MM.1S (cell line): ENCODE data around the gene CSNK1D.

ENCODE experiments used
- DNase-seq: peaks from one replicate; pipeline ENCODE4 v3.0.0-alpha.2; 2015
- H2AFZ ChIP-seq: fragments of 300-600 bp; sonication (generic); 2 replicates; pipeline ENCODE4 v1.6.0; 2016; ENCODE audit warnings: antibody characterized with exemption, low read length
- H3F3A ChIP-seq: fragments of 300-600 bp; sonication (generic); 2 replicates; pipeline ENCODE4 v1.6.1; 2016; ENCODE audit warnings: mild to moderate bottlenecking, antibody characterized with exemption, low read length, moderate library complexity, mixed read lengths; ENCODE audit not compliant: insufficient read depth
- H3K27ac ChIP-seq: fragments of 300-600 bp; sonication (generic); 2 replicates; pipeline ENCODE4 v1.5.1; 2016; ENCODE audit warnings: mild to moderate bottlenecking, low read length
- H3K27me3 ChIP-seq: fragments of 300-600 bp; sonication (generic); replicated peaks from 2 replicates; pipeline ENCODE4 v1.6.0; 2016; ENCODE audit warnings: low read length; ENCODE audit not compliant: insufficient read depth
- H3K36me3 ChIP-seq: fragments of 300-600 bp; sonication (generic); replicated peaks from 2 replicates; pipeline ENCODE4 v1.6.1; 2016; ENCODE audit warnings: mild to moderate bottlenecking, low read length, mixed read lengths; ENCODE audit not compliant: insufficient read depth
- H3K4me1 ChIP-seq: fragments of 300-600 bp; sonication (generic); 2 replicates; pipeline ENCODE4 v1.6.1; 2016; ENCODE audit warnings: low read length, mixed read lengths
- H3K4me2 ChIP-seq: fragments of 300-600 bp; sonication (generic); 2 replicates; pipeline ENCODE4 v1.6.0; 2016; ENCODE audit warnings: low read depth, low read length
- H3K4me3 ChIP-seq: fragments of 300-600 bp; sonication (generic); 2 replicates; pipeline ENCODE4 v1.5.1; 2016; ENCODE audit warnings: low read length, mixed read lengths
- H3K79me2 ChIP-seq: fragments of 300-600 bp; sonication (generic); 2 replicates; pipeline ENCODE4 v1.6.1; 2016; ENCODE audit warnings: mixed run types, low read length, mixed read lengths
- H3K9ac ChIP-seq: fragments of 300-600 bp; sonication (generic); 2 replicates; pipeline ENCODE4 v1.6.1; 2016; ENCODE audit warnings: low read length, mixed read lengths
- H3K9me2 ChIP-seq: fragments of 300-600 bp; sonication (generic); replicated peaks from 2 replicates; pipeline ENCODE4 v1.6.1; 2016; ENCODE audit warnings: mild to moderate bottlenecking, low read length, mixed read lengths; ENCODE audit not compliant: insufficient read depth
- H3K9me3 ChIP-seq: fragments of 300-600 bp; sonication (generic); replicated peaks from 2 replicates; pipeline ENCODE4 v1.6.1; 2016; ENCODE audit warnings: mild to moderate bottlenecking, low read length, mixed read lengths; ENCODE audit not compliant: insufficient read depth
- H4K20me1 ChIP-seq: fragments of 300-600 bp; sonication (generic); 2 replicates; pipeline ENCODE4 v1.6.1; 2016; ENCODE audit warnings: mild to moderate bottlenecking, low read length, moderate library complexity, mixed read lengths; ENCODE audit not compliant: insufficient read depth
- CTCF ChIP-seq: fragments of 300-600 bp; sonication (generic); IDR thresholded peaks from 2 replicates; pipeline ENCODE4 v1.5.1; 2016; ENCODE audit warnings: antibody characterized with exemption, low read length, mixed read lengths
- EZH2 ChIP-seq: fragments of 300-600 bp; sonication (generic); optimal IDR thresholded peaks from 2 replicates; pipeline ENCODE3; 2017; ENCODE audit warnings: low read depth, mild to moderate bottlenecking, antibody characterized with exemption, low read length, mixed read lengths
- EZH2phosphoT487 ChIP-seq: fragments of 300-600 bp; sonication (generic); IDR thresholded peaks from 2 replicates; pipeline ENCODE4 v1.6.1; 2018; ENCODE audit warnings: antibody characterized with exemption, low read length

The CSNK1D gene

GRCh38 chr17:82202981-82203380, 70.5 kb downstream of the CSNK1D start:
- TF ChIP-seq EZH2phosphoT487, result no peak
- TF ChIP-seq CTCF, result no peak
- no peaks in the 10 kb centered on the region for H3K9me2 ChIP-seq
- H3K4me1 ChIP-seq, result peaks cover 17% of the 10 kb centered on the region
- H3K4me2 ChIP-seq, result no peak overlapping the region
- no peak for DNase-seq
- H4K20me1 ChIP-seq, result no peaks in the 10 kb centered on the region
- no peaks in the 10 kb centered on the region; the same call in 1 of the 2 replicates for H3F3A ChIP-seq
- no peak overlapping the region for H3K4me3 ChIP-seq
- no peaks in the 10 kb centered on the region for H3K79me2 ChIP-seq
- H3K27me3 ChIP-seq, result no peaks in the 10 kb centered on the region
- no peaks in the 10 kb centered on the region for H3K9me3 ChIP-seq
- H2AFZ ChIP-seq, result no peak overlapping the region
- H3K27ac ChIP-seq, result no peak overlapping the region
- no peak overlapping the region for H3K9ac ChIP-seq
- no peaks in the 10 kb centered on the region for H3K36me3 ChIP-seq

- Histone ChIP-seq H3K36me3 (no peaks in the 10 kb centered on the region), H3K27me3 (no peaks in the 10 kb centered on the region), H3F3A (no peaks in the 10 kb centered on the region; the same call in 1 of the 2 replicates), H3K9ac (no peak overlapping the region), H3K9me3 (no peaks in the 10 kb centered on the region), H4K20me1 (no peaks in the 10 kb centered on the region), H3K27ac (no peak overlapping the region), H3K79me2 (no peaks in the 10 kb centered on the region), H3K4me1 (peaks cover 21% of the 10 kb centered on the region), H3K9me2 (no peaks in the 10 kb centered on the region), H3K4me3 (no peak overlapping the region), H2AFZ (no peak overlapping the region), H3K4me2 (no peak overlapping the region)
- TF ChIP-seq EZH2 (no peak), CTCF (no peak), EZH2phosphoT487 (no peak)
- no peak for DNase-seq
Observed at GRCh38 chr17:82201498-82201910, 72.0 kb downstream of the CSNK1D start.

- no peak for TF ChIP-seq EZH2
- TF ChIP-seq EZH2phosphoT487, result no peak
- no peak for TF ChIP-seq CTCF
- peaks cover 15% of the 10 kb centered on the region for H3K4me1 ChIP-seq
- no peak overlapping the region for H3K4me3 ChIP-seq
- no peaks in the 10 kb centered on the region for H3K9me3 ChIP-seq
- H3K9ac ChIP-seq, result no peak overlapping the region
- H3K27me3 ChIP-seq, result no peaks in the 10 kb centered on the region
- no peaks in the 10 kb centered on the region for H3K9me2 ChIP-seq
- H3K79me2 ChIP-seq, result no peaks in the 10 kb centered on the region
- H2AFZ ChIP-seq, result no peak overlapping the region
- H3F3A ChIP-seq, result no peaks in the 10 kb centered on the region
- no peak overlapping the region for H3K4me2 ChIP-seq
- H3K36me3 ChIP-seq, result no peaks in the 10 kb centered on the region
- no peak overlapping the region for H3K27ac ChIP-seq
- H4K20me1 ChIP-seq, result no peaks in the 10 kb centered on the region
- no peak for DNase-seq
Observed at GRCh38 chr17:82200743-82201497, 72.6 kb downstream of the CSNK1D start.
